Measurements from ENCODE around the gene PSEN1.

GRCh38 chr14:73198253-73198652, 61.9 kb downstream of the PSEN1 start:
- TF ChIP-seq MAX (IDR thresholded peaks at IDR 0.05; ENCODE audit: insufficient read depth, insufficient read length) (no peak), EZH2 (IDR thresholded peaks at IDR 0.05; ENCODE audit: borderline replicate concordance, low read depth, low read length, severe bottlenecking) (no peak), CTCF (IDR thresholded peaks at IDR 0.05; ENCODE audit: extremely low read depth in 1 of 2, insufficient read depth in 1 of 2, low read depth in 1 of 2, low read length in 2 of 2) (no peak)

All from endothelial cell of umbilical vein (primary cell).